HG02623 (cell line): Measurements from ENCODE around the gene PLXNB3.
"Not testable (repeated sequence)": the region's sequence is repeated elsewhere in the genome, so short reads cannot be mapped to it uniquely, and the experiment has no call there.

Experiments used
- ATAC-seq: cut with Tn5 transposase; IDR thresholded peaks from one replicate; pipeline ENCODE4 v1.9.1; 2021; ENCODE audit warnings: moderate library complexity; ENCODE audit not compliant: unreplicated experiment

The PLXNB3 gene

DNA sequence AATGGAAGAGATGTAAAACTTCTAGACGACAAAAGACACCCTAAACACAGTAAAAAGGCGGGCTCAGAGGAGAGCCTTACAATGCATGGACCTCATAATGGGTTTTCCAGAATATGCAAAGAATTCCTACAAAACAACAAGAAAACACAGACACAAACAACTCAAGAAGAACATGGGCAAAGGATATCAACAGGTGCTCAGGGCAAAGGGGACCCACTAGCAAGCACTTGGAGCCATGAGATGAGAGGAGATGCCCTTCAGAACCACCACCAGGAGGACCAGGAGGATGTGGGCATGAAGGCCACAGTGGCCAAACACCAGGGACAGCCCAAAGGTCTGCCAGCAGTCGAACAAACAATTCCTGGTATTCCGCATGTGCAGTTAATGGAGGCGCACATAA, 49.1 kb downstream of the PLXNB3 start:
- ATAC-seq, result no peak

DNA sequence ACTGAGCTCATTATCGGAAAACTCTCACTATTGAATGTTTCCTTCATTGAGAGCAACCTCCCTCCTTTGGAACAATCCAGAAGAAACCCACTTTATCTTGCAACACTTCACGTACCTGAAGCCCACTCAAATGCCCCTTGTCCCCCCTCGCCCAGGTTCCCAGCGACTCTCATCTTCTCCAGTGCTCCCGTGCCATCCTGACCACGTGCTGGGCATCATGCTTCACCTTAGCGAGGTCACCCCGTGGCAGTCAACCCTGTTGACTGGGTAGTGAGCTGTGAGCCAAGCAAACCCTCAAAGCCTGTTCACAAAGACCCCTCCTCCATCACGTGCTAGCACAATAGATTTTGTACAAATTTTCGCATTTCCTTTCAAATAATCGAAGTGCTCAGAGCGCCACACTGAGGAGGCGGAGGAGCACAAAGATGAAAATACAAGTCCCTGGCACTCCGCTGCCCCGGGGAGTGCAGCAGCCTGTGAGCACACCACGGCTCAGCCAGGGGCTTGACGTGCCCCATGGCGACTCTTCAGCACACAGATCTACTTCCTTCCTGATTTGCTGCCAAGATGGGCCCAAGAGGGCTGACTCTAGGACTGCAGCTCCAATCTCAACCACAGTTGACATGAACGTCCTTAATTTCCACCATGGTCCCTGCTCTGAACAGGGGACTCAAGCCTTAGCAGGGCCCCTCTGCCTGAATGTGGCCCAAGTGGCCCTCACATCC, 50.7 kb downstream of the PLXNB3 start:
- ATAC-seq, result no peak

DNA sequence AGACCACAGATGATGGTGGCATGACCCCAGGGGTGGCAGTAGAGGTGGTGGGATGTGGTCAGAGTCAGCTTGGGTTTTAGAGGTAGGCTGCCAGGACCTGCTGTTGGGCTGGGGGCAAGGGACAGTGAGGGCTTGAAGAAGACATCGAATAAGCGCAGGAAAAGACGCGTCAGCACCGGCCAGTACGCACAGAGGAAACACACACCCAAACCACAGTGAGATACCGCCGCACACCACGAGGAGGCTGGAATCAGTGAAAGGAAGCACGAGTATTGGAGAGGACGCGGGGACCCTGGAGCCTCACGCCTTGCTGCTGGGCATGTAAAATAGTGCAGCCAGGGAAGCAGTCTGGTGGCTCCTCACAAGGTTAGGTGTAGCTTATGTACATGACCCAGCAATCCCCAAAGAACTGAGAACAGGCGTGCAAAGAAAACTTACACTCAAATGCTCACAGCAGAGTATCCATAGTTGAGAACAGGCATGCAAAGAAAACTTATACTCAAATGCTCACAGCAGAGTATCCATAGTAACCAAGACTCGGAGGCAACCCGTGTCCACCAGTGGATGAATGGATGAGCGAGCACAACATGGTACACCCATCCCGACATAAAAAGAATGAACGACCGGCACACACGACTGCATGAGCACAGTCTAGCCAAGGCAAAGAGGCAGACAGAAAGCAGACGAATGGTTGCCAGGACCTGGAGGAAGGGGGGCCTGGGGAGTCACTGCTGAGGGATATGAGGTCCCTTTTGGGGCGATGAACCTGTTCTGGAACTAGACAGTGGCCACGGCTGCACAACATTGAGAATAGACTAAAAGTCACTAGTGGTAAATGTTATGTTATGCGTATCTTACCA, 53.0 kb downstream of the PLXNB3 start:
- no peak for ATAC-seq

- not testable (repeated sequence) for ATAC-seq
These were observed 54.0 kb downstream of the PLXNB3 start for GRCh38 chrX:153818064-153818463.

- ATAC-seq, result no peak
These were observed 54.7 kb downstream of the PLXNB3 start for GRCh38 chrX:153818571-153819383.

DNA sequence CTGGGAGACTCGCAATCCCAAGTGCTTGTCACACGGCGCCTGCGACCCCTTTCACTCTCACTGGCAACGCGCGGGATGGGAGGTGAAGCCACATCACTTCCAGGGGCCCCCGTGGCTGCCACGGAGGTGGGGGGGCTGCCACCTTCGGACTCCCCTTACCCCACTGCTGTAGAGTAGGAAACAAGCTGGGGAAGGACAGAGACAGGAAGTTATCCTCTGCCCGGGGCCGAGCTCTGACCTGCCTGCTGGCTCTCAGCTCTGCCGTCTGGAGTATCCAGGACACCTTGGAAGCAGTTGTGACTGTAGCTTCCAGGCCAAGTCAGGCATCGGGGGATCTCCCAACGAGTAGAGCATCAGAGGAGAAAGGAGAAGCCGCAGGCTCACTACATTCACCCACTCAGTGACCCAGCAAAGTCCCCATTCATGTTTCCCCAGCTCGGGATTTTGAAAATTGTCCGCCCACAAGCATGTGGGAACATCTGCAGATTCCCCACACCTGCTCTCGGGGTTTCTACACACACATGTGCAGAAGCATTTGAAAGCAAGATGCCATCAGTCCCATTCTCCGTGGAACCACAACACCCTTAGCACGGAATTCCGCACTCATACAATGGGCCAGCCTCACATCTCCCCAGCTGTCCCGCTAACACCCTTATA, 55.5 kb downstream of the PLXNB3 start:
- ATAC-seq, result no peak

DNA sequence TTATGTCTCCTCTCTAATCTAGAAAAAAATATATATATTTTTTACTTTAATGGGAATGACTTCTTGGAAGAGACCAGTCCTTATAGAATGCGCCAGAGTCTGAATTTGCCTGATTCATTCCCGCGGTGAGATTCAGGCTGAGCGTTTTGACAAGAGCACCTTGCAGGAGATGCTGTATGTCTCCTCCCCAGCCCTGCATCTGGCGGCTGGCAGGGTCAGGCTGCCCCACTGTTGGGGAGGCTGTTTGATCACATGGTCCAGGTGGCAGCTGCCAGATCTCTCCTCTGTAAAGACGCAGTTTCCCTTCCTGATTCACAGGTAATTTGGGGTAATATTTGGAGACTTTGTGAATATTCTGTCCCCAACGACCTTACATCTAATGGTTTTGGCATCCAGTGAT, 56.6 kb downstream of the PLXNB3 start:
- no peak for ATAC-seq

- no peak for ATAC-seq
These were observed 57.0 kb downstream of the PLXNB3 start for GRCh38 chrX:153821066-153821465.

DNA sequence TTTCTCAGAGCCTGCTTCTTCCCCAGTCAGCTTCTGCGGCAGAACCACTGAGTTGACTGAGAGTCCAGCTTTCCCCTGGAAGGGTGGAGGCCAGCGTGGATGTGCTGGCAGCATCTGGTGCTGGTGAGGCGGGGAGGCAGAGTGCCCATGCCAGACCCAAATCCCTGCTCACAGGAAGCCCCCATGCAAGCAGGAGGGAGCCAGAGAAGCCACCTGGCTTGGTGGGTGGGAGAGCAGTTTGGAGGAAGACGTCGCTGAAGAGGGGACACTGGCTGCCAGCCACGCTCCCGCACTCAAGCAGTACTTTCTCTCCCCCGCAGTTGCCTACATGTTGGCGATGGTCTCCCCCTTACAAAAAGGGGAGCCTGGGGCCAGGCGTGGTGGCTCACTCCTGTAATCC, 60.3 kb downstream of the PLXNB3 start:
- no peak for ATAC-seq

DNA sequence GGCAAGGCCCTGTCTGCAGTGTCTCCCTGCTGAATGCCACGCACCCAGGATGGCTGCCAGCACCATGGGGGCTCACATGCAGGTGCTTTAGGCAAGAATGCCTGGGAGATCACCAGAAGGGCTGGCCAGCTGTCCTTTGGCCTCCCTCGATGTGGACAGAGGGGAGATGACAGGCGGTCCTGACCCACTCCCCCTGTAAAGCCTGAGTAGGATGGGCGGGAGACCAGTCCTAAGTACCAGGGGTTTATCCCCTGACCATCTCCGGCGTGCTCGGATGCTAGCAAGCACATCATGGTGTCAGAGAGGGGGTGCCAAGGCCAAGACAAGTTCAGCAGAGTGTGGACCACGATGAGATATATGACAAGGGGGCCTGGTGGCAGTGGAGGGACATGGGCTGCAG, 61.0 kb downstream of the PLXNB3 start:
- no peak for ATAC-seq
